Left lung (tissue), 10 donors: ENCODE measurements around the gene PPP2R2C. TPM values are rescaled to one million over a fixed set of nuclear protein-coding genes. Genes with fewer than 3 reads are reported as not detected.

Experiments used
- ATAC-seq: fragments of 200-7000 bp; cut with Tn5 transposase; one replicate; pipeline ENCODE4 v1.9.1; 2020; ENCODE audit warnings: moderate library complexity
- DNase-seq, 4 donors: peaks; one replicate each; pipeline ENCODE4 v3.0.0-alpha.2; 2013 to 2020
- H3K27ac ChIP-seq, 2 donors: fragments of 200-600 bp; sonication (generic) in 1 of 2; one replicate each; pipeline versions ENCODE4 v1.5.0 to v1.8.0; 2020 to 2021
- H3K27me3 ChIP-seq, 2 donors: fragments of 200-600 bp; sonication (generic) in 1 of 2; one replicate each; pipeline versions ENCODE4 v1.5.0 to v1.8.0; 2020 to 2021
- H3K36me3 ChIP-seq, 2 donors: fragments of 200-600 bp; sonication (generic) in 1 of 2; one replicate each; pipeline versions ENCODE4 v1.5.0 to v1.8.0; 2020 to 2021
- H3K4me1 ChIP-seq, 2 donors: fragments of 200-600 bp; one replicate each; pipeline ENCODE4 v1.8.0; 2021
- H3K4me3 ChIP-seq, 2 donors: fragments of 200-600 bp; sonication (generic) in 1 of 2; one replicate each; pipeline versions ENCODE4 v1.5.0 to v1.8.0; 2020 to 2021; ENCODE audit warnings: mild to moderate bottlenecking in 1 of 2
- H3K9me3 ChIP-seq, 2 donors: fragments of 200-600 bp; sonication (generic) in 1 of 2; one replicate each; pipeline versions ENCODE4 v1.5.0 to v1.8.0; 2020 to 2021
- intact Hi-C, 2 donors: fragments of 100-400 bp; cut with DNase I; formaldehyde crosslinking; loops; one replicate each; pipeline versions ENCODE4 v1.11.2 to v1.14.2; 2022
- polyA plus RNA-seq, 6 donors: library from polyadenylated mRNA; unstranded; fragments of 120-200 nt; gene quantifications; one replicate each; pipeline ENCODE4 v1.2.1, GENCODE V29; 2013; ENCODE audit not compliant: insufficient read length in 6 of 6
- total RNA-seq, 2 donors: library from RNA; stranded (reverse); fragmentation: NEBNext Ultra II Directional; extraction: Animal tissue kit (Norgen Biotek cat#: 25700); gene quantifications; one replicate each; pipeline ENCODE4 v1.2.1, GENCODE V29; 2021
- TF ChIP-seq, protein P1 (sequence below), 2 donors: fragments of 200-600 bp; sonication (generic) in 1 of 2; IDR thresholded peaks; one replicate each; pipeline versions ENCODE4 v1.5.0 to v1.8.0; 2021; ENCODE audit warnings: antibody characterized with exemption in 2 of 2
- donor health status: DM: no; HTN: yes; CAD: no.
- donor health status: DM: no; HTN: no; CAD: no.

Gene PPP2R2C
- total and polyA plus RNA-seq, 8 donors: 0.29 to 0.50 (median 0.43) TPM; not detected in 1

DNA sequence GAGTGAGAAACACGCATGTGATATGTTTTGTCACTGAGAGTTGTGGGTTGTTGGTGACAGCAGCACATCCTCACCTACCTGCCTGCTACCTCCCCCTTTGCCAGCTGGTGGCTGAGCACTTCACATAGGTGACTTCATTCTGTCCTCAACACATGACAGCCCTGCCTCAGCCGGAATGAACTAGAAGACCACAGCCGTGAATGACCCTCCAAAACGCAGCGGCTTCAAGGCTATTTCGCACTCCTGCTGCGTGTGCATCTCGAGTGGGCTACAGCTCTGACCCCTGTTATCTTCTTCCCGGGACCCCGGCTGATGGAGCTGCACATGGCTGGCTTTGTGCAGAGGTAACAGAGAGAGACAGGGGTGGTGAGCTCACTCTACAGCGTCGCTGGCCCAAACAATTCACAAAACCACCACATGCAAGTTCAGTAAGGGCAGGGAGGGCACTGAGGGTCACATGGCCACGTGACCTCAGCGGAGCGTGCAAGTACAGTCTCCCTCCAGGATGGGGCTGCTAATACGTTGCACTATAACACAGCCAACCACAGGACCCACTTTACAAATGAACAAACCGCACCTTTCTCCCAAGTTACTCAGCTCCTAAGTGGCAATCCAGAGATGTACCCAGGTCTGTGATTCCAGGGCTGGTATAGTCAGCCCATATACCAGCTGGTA, 6.3 kb upstream of the PPP2R2C start:
- Histone ChIP-seq H3K9me3 (no peaks in the 10 kb centered on the region), H3K4me3 (no peak overlapping the region), H3K4me1 (no peaks in the 10 kb centered on the region), H3K36me3 (no peaks in the 10 kb centered on the region), H3K27me3 (peaks cover 0 to 75% of the 10 kb centered on the region in 2 donors), H3K27ac (no peak overlapping the region)
- ATAC-seq: no peak
- DNase-seq: no peak
- TF ChIP-seq, protein P1, sequence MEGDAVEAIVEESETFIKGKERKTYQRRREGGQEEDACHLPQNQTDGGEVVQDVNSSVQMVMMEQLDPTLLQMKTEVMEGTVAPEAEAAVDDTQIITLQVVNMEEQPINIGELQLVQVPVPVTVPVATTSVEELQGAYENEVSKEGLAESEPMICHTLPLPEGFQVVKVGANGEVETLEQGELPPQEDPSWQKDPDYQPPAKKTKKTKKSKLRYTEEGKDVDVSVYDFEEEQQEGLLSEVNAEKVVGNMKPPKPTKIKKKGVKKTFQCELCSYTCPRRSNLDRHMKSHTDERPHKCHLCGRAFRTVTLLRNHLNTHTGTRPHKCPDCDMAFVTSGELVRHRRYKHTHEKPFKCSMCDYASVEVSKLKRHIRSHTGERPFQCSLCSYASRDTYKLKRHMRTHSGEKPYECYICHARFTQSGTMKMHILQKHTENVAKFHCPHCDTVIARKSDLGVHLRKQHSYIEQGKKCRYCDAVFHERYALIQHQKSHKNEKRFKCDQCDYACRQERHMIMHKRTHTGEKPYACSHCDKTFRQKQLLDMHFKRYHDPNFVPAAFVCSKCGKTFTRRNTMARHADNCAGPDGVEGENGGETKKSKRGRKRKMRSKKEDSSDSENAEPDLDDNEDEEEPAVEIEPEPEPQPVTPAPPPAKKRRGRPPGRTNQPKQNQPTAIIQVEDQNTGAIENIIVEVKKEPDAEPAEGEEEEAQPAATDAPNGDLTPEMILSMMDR (IDR thresholded peaks at IDR 0.05): no peak
- intact Hi-C loops: no loop called here

DNA sequence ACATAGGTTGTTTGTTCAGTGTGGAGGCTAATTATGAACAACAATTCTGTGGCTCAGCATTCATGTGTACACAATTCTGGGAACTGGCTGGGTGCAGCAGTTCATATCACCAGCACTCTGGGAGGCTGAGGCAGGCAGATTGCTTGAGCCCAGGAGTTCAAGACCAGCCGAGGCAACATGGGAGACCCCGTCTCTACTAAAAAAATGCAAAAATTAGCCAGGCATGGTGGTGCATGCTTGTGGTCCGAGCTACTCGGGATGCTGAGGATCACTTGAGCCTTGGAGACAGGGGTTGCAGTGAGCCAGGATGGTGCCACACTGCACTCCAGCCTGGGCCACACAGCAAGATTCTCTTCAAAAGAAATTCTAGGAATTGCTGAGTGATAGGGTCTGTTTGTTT, 4.5 kb upstream of the PPP2R2C start:
- TF ChIP-seq, protein P1 (IDR thresholded peaks at IDR 0.05): no peak
- Histone ChIP-seq H3K27me3 (peaks cover 5 to 90% of the 10 kb centered on the region in 2 donors), H3K36me3 (no peaks in the 10 kb centered on the region), H3K27ac (no peak overlapping the region), H3K9me3 (no peaks in the 10 kb centered on the region), H3K4me1 (no peaks in the 10 kb centered on the region), H3K4me3 (no peak overlapping the region)
- no peak for DNase-seq
- no peak for ATAC-seq
- intact Hi-C loops: no loop called here

DNA sequence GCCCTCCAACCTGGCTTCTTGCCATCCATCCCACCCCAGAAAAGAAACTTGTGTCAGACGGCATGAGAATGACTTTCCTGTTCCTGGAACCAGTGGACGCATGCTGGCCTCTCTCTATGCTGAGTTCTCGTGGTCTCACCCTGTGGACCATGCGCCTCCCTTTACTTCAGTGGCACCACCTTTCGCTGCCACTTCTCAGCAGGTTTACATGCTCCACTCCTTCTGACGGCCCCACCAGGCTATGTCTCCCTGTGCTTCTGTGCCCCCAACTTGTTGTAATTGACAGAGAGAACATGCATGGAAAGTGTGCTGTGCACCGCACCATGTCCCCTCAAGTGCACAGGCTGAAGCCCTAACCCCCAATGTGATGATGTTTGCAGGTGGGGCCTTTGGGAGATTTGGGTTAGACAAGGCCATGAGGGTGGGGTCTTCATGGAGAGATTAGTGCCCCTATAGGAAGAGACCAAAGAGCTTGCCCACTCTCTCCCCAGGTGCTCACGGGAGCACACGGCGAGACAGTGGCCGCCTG, 3.1 kb upstream of the PPP2R2C start:
- ATAC-seq (no peak), DNase-seq (no peak)
- H3K27ac ChIP-seq: no peak overlapping the region
- H3K27me3 ChIP-seq: peaks cover 17 to 92% of the 10 kb centered on the region in 2 donors
- no peak overlapping the region for H3K4me3 ChIP-seq
- peaks cover 0 to 6% of the 10 kb centered on the region in 2 donors for H3K4me1 ChIP-seq
- no peaks in the 10 kb centered on the region for H3K36me3 ChIP-seq
- TF ChIP-seq, protein P1 (IDR thresholded peaks at IDR 0.05): no peak
- intact Hi-C loops: no loop called here
- H3K9me3 ChIP-seq: no peaks in the 10 kb centered on the region

DNA sequence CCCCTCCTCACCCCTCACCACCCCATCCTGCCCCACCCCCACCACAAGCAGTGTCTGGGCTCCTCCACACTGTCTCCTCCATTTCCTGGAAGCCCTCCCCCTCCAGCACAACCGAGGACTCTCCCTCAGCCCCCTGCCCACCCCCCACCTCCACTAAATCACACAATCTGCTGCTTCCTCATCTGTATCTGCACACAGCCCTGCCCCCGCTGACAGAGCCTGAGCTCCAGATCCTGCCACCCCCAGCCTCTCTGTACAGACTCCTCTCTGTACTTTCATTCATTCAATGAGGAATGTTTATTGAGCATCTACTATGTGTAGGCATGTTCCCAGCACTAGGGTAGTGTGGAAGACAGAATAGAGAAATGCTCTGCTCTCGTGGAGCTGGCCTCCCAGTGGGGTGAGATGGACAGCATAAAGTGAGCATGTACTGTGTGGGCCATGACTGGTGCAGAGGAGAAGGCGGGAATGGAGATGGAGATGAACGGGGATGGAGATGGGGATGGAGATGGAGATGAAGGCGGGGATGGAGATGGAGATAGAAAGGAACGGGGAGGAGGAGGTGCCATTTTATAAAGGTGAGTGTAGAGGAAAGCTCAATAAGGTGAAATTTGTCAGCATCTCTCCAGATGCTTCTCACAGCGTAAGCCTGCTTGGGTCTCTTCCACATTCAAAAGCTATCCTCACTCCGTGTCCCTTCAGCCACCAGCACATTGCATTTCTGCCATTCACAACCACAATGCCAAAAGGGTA, 2.5 kb upstream of the PPP2R2C start:
- Histone ChIP-seq H3K27ac (no peak overlapping the region), H3K4me1 (peaks cover 0 to 10% of the 10 kb centered on the region in 2 donors), H3K9me3 (no peaks in the 10 kb centered on the region), H3K4me3 (no peak overlapping the region), H3K36me3 (no peaks in the 10 kb centered on the region), H3K27me3 (peaks cover 24 to 95% of the 10 kb centered on the region in 2 donors)
- ATAC-seq (no peak), DNase-seq (no peak)
- TF ChIP-seq, protein P1 (IDR thresholded peaks at IDR 0.05): no peak
- intact Hi-C loops: no loop called here

DNA sequence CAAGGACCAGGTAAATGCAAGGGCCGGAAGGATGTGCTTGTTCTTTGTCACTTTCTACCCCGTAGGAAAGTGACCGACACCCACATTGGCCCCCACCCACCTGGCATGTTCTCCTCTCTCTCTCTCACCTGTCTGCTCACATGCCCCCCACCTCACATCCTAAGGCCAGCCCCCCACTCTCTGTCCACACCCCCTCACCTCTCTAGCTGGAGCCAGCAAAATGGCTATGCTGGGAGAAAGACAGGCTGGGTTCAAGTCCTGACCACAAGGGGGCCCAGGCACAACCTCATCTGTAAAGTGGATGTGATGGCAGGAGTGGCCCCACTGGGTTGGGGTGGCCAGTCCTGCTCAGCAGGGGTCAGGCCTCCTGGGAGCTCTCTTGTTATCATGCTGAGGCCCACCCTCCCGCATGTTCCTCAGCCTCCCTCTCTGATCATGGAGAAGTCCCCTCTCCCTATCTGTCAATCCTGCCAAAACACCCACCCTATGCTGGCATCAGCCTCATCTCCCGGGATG, 1.7 kb upstream of the PPP2R2C start:
- H3K36me3 ChIP-seq: no peaks in the 10 kb centered on the region
- intact Hi-C loops: no loop called here
- H3K9me3 ChIP-seq: no peaks in the 10 kb centered on the region
- no peak for ATAC-seq
- TF ChIP-seq, protein P1 (IDR thresholded peaks at IDR 0.05): no peak
- no peak for DNase-seq
- H3K27me3 ChIP-seq: peaks cover 29 to 98% of the 10 kb centered on the region in 2 donors
- no peak overlapping the region for H3K4me3 ChIP-seq
- peaks cover 0 to 10% of the 10 kb centered on the region in 2 donors for H3K4me1 ChIP-seq
- H3K27ac ChIP-seq: no peak overlapping the region
